IPS-18a (cell line): Measurements from ENCODE around the gene NIPSNAP2.
"Not testable (repeated sequence)": the region's sequence is repeated elsewhere in the genome, so short reads cannot be mapped to it uniquely, and the experiment has no call there.

ENCODE experiments used
- H3K27ac ChIP-seq: one replicate; pipeline ENCODE4 v1.5.1; 2013; ENCODE audit warnings: low read length
- H3K27me3 ChIP-seq: one replicate; pipeline ENCODE4 v1.6.1; 2013; ENCODE audit warnings: mild to moderate bottlenecking, low read length; ENCODE audit not compliant: control insufficient read depth, insufficient read depth
- H3K36me3 ChIP-seq: one replicate; pipeline ENCODE4 v1.6.1; 2013; ENCODE audit warnings: low read depth, low read length; ENCODE audit not compliant: control insufficient read depth
- H3K4me1 ChIP-seq: one replicate; pipeline ENCODE4 v1.6.1; 2013; ENCODE audit warnings: low read depth, low read length; ENCODE audit not compliant: control insufficient read depth
- H3K4me3 ChIP-seq: one replicate; pipeline ENCODE4 v1.5.1; 2013; ENCODE audit warnings: low read length
- H3K9ac ChIP-seq: one replicate; pipeline ENCODE4 v1.6.1; 2013; ENCODE audit warnings: mild to moderate bottlenecking, low read length, moderate library complexity
- H3K9me3 ChIP-seq: one replicate; pipeline ENCODE4 v1.6.1; 2013; ENCODE audit warnings: low read depth, low read length; ENCODE audit not compliant: control insufficient read depth

Gene NIPSNAP2

GRCh38 chr7:56030340-56030739 lies 66.0 kb downstream of the NIPSNAP2 start:
- peaks cover 39% of the 10 kb centered on the region for H3K36me3 ChIP-seq
- H3K9ac ChIP-seq = no peak overlapping the region
- no peaks in the 10 kb centered on the region for H3K27me3 ChIP-seq
- H3K4me3 ChIP-seq = no peak overlapping the region
- no peaks in the 10 kb centered on the region for H3K4me1 ChIP-seq
- no peaks in the 10 kb centered on the region for H3K9me3 ChIP-seq
- H3K27ac ChIP-seq = no peak overlapping the region

GRCh38 chr7:56031556-56031955 lies 67.2 kb downstream of the NIPSNAP2 start:
- H3K27me3 ChIP-seq, H3K27ac ChIP-seq, H3K9me3 ChIP-seq, H3K4me1 ChIP-seq, H3K9ac ChIP-seq, H3K4me3 ChIP-seq: not testable (repeated sequence)
- peaks cover 35% of the 10 kb centered on the region for H3K36me3 ChIP-seq

- not testable (repeated sequence) for H3K9ac ChIP-seq, H3K27me3 ChIP-seq, H3K4me1 ChIP-seq, H3K27ac ChIP-seq, H3K9me3 ChIP-seq, H3K4me3 ChIP-seq
- peaks cover 35% of the 10 kb centered on the region for H3K36me3 ChIP-seq
Measured at GRCh38 chr7:56032578-56032977, 68.2 kb downstream of the NIPSNAP2 start.

GRCh38 chr7:56033671-56034432 lies 69.5 kb downstream of the NIPSNAP2 start:
- H3K9ac ChIP-seq = peak overlapping the region; percentile 78
- peak overlapping the region; percentile 13 for H3K27ac ChIP-seq
- no peaks in the 10 kb centered on the region for H3K27me3 ChIP-seq
- no peaks in the 10 kb centered on the region for H3K4me1 ChIP-seq
- H3K36me3 ChIP-seq = peaks cover 24% of the 10 kb centered on the region
- no peaks in the 10 kb centered on the region for H3K9me3 ChIP-seq
- peak overlapping the region; percentile 72 for H3K4me3 ChIP-seq

- Histone ChIP-seq H3K36me3 (peaks cover 9% of the 10 kb centered on the region), H3K4me3 (no peak overlapping the region), H3K27ac (no peak overlapping the region)
Measured at GRCh38 chr7:56040730-56041129, 76.3 kb downstream of the NIPSNAP2 start.

GRCh38 chr7:56045758-56046157 lies 81.4 kb downstream of the NIPSNAP2 start:
- not testable (repeated sequence) for H3K9me3 ChIP-seq, H3K9ac ChIP-seq, H3K27me3 ChIP-seq, H3K36me3 ChIP-seq, H3K4me3 ChIP-seq, H3K4me1 ChIP-seq, H3K27ac ChIP-seq

More at GRCh38 chr7:56040730-56041129, 76.3 kb downstream of the NIPSNAP2 start:
- Histone ChIP-seq H3K9ac (no peak overlapping the region), H3K9me3 (no peaks in the 10 kb centered on the region), H3K27me3 (no peaks in the 10 kb centered on the region), H3K4me1 (no peaks in the 10 kb centered on the region)

- no peaks in the 10 kb centered on the region for H3K9me3 ChIP-seq
- peaks cover 6% of the 10 kb centered on the region for H3K4me1 ChIP-seq
- no peak overlapping the region for H3K9ac ChIP-seq
- no peak overlapping the region for H3K4me3 ChIP-seq
- no peak overlapping the region for H3K27ac ChIP-seq
- peaks cover 5% of the 10 kb centered on the region for H3K36me3 ChIP-seq
- H3K27me3 ChIP-seq = no peaks in the 10 kb centered on the region
Measured at GRCh38 chr7:56046721-56047445, 82.5 kb downstream of the NIPSNAP2 start.

- not testable (repeated sequence) for H3K9ac ChIP-seq, H3K36me3 ChIP-seq, H3K4me3 ChIP-seq, H3K27me3 ChIP-seq, H3K4me1 ChIP-seq, H3K27ac ChIP-seq, H3K9me3 ChIP-seq
Measured at GRCh38 chr7:56047446-56048116, 83.2 kb downstream of the NIPSNAP2 start.

- H3K9me3 ChIP-seq = no peaks in the 10 kb centered on the region
- H3K27ac ChIP-seq = no peak overlapping the region
- H3K4me1 ChIP-seq = peaks cover 10% of the 10 kb centered on the region
- H3K27me3 ChIP-seq = no peaks in the 10 kb centered on the region
- no peak overlapping the region for H3K9ac ChIP-seq
- peaks cover 6% of the 10 kb centered on the region for H3K36me3 ChIP-seq
- no peak overlapping the region for H3K4me3 ChIP-seq
Measured at GRCh38 chr7:56048245-56048644, 83.9 kb downstream of the NIPSNAP2 start.

- not testable (repeated sequence) for H3K9me3 ChIP-seq, H3K27me3 ChIP-seq, H3K27ac ChIP-seq, H3K9ac ChIP-seq, H3K4me3 ChIP-seq
- H3K4me1 ChIP-seq = peaks cover 12% of the 10 kb centered on the region
- H3K36me3 ChIP-seq = peaks cover 11% of the 10 kb centered on the region
Measured at GRCh38 chr7:56048763-56049162, 84.4 kb downstream of the NIPSNAP2 start.
